ENCODE measurements around the gene SNAI1.
A peak's percentile ranks its signal among the peaks of the same experiment; 100 is the strongest.

GRCh38 chr20:49982346-49983122 lies at the start of gene SNAI1:
- peak; percentile 6 to 28 for TF ChIP-seq CTCF (conservative IDR thresholded peaks at IDR 0.05 in 1 of 2, IDR thresholded peaks at IDR 0.05 in 1 of 2; ENCODE audit: low read depth in 1 of 2, low read length in 2 of 2)
- TF ChIP-seq EZH2 (IDR thresholded peaks at IDR 0.05; ENCODE audit: low read length, missing control alignments) = no peak
